HG03060 (cell line): ENCODE data around the gene TMEM51.

ENCODE experiments used
- ATAC-seq: cut with Tn5 transposase; IDR thresholded peaks from one replicate; pipeline ENCODE4 v1.9.1; 2021; ENCODE audit warnings: low read depth, moderate number of reproducible peaks; ENCODE audit not compliant: unreplicated experiment

TMEM51 gene

DNA sequence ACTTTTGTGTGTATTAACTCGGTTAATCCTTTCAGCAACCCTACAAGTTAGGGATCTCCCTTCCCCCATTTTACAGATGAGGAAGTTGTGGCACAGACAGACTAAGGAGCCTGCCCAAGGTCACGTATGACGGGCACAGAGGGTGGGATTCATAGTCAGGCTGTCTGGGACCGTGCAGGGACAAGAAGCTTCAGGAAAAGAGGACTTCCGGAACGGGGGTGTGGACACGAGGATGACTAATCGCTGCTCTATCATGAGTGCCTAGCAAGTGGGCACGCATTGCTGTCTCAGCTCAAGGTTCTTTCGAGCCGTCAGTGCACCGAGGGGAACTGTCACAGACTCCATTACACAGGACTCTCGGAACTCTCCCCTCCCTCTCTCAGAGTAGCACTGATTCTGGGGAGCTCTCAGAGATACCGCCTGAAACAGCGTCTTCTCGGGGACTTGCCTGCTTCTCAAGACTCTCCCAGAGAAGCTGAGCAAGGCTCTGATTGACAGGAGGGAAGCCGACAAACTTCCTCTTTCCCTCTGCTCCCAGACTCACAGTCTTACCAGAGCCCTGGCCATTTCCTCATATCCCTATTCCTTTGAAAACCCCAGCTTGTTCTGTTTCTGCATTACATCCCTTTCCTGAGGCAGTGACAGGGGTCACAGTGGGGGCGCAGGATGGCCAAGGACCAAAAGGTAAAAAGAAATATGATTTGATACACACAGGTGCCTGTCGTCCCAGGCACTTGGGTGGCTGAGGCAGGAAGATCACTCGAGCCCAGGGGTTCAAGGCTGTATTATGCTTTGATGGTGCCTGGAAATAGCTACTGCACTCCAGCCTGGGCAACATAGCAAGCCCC, 107.8 kb downstream of the TMEM51 start:
- ATAC-seq: no peak

DNA sequence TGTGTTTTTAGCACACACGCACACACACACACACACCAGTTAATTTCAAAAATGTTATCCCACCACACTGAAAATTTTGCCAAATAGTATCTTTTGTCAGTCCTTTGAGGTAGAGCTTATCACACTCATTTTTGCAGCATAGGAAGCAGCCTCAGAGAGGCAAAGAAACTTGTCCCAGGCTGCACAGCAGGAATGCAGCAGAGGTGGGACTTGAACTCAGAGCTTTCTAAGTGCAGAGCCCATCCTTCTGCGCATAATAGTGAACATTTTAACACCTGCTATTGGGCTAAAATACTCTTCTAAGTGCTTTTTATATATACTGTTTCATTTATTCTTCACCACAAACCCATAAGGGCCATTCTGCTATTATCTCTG, 108.4 kb downstream of the TMEM51 start:
- ATAC-seq: no peak

DNA sequence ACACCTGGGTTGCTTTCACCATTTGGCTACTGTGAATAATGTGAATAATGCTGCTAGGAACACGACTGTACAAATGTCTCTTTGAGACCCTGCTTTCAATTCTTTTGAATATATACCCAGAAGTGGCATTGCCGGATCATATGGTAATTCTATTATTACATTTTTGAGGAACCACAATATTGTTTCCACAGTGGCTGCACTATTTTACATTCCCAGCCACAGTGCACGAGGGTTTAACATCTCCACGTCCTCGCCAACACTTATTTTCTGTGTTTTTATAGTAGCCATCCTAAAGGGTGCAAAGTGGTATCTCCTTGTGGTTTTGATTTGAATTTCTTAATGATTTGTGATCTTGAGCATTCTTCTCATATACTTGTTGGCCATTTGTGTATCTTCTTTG, 109.2 kb downstream of the TMEM51 start:
- ATAC-seq: no peak

DNA sequence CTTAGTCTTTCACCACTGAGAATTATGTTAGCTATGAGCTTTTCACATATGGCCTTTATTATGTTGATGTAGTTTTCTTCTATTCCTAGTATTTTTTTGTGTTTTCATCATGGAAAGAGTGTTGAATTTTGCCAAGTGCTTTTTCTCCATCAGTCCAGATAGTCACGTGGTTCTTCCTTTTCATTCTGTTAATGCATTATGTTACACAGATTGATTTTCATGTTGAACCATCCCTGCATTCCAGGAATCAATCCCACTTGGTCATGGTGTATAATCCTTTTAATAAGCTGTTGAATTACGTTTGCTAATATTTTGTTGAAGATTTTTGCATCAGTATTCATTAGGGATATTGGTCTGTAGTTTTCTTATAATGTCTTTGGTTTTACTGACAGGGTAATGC, 111.2 kb downstream of the TMEM51 start:
- no peak for ATAC-seq
